ENCODE data around the gene ELOVL6. TPM values are rescaled to one million over a fixed set of nuclear protein-coding genes. Genes with fewer than 3 reads are reported as not detected.
A peak's percentile ranks its signal among the peaks of the same experiment; 100 is the strongest.

Gene ELOVL6
- total and polyA plus RNA-seq, 12 donors = 0.84 to 7.7 (median 2.8) TPM

GRCh38 chr4:110165382-110166286 is 32.8 kb downstream of the ELOVL6 start:
- no peaks in the 10 kb centered on the region for H3K27me3 ChIP-seq
- intact Hi-C loops (cut with DNase I) = no loop called here
- no peaks in the 10 kb centered on the region for H3K36me3 ChIP-seq
- peaks cover 0 to 10% (median 0%) of the 10 kb centered on the region in 11 donors for H3K9me3 ChIP-seq
- DNase-seq (no peak), ATAC-seq (no peak)
- WGBS, 2 donors = 70 to 74% methylated on average over 5 of the region's 5 CpGs
- H3K4me1 ChIP-seq = peaks cover 0 to 19% (median 0%) of the 10 kb centered on the region in 9 donors
- no peak overlapping the region for H3K4me3 ChIP-seq
- TF ChIP-seq CTCF (IDR thresholded peaks at IDR 0.05) = no peak
- peak overlapping the region in 1 of 10 donors; percentile 66 for H3K27ac ChIP-seq

- intact Hi-C loops (cut with DNase I) = no loop called here
- Histone ChIP-seq H3K9me3 (peaks cover 0 to 10% (median 0%) of the 10 kb centered on the region in 11 donors), H3K27ac (peak overlapping the region in 1 of 10 donors; percentile 66), H3K4me1 (peaks cover 0 to 19% (median 0%) of the 10 kb centered on the region in 9 donors), H3K27me3 (no peaks in the 10 kb centered on the region), H3K36me3 (no peaks in the 10 kb centered on the region), H3K4me3 (no peak overlapping the region)
- TF ChIP-seq CTCF (IDR thresholded peaks at IDR 0.05) = no peak
- WGBS, 2 donors = 74 to 77% methylated on average over 2 of the region's 2 CpGs
- no peak for DNase-seq
- ATAC-seq = no peak
These were observed 33.6 kb downstream of the ELOVL6 start for GRCh38 chr4:110164856-110165255.

GRCh38 chr4:110164251-110164650 is 34.2 kb downstream of the ELOVL6 start:
- no peak overlapping the region for H3K27ac ChIP-seq
- no peak for ATAC-seq

More at GRCh38 chr4:110164251-110164650, 34.2 kb downstream of the ELOVL6 start:
- Histone ChIP-seq H3K9me3 (peaks cover 0 to 10% (median 0%) of the 10 kb centered on the region in 11 donors), H3K27me3 (no peaks in the 10 kb centered on the region), H3K4me1 (peaks cover 0 to 19% (median 0%) of the 10 kb centered on the region in 9 donors), H3K4me3 (no peak overlapping the region), H3K36me3 (no peaks in the 10 kb centered on the region)
- WGBS, 2 donors = 77 to 80% methylated on average over 5 of the region's 5 CpGs
- TF ChIP-seq CTCF (IDR thresholded peaks at IDR 0.05) = no peak
- no peak for DNase-seq
- intact Hi-C loops (cut with DNase I) = no loop called here
